Endothelial cell of umbilical vein (primary cell): ENCODE measurements around the gene NUP43. TPM values are rescaled to one million over a fixed set of nuclear protein-coding genes. Genes with fewer than 3 reads are reported as not detected.

ENCODE experiments used
- BruUV-seq: library from RNA; stranded (reverse); fragments of 400-500 nt; replicated peaks from 2 replicates; lab custom pipeline; 2021; lab: Mats Ljungman, UMichigan
- CTCF ChIA-PET: fragments of 300-600, 350-600 bp; sonication (Branson Sonifier 250); formaldehyde crosslinking; loops from one replicate; lab custom pipeline; 2021; ENCODE audit warnings: antibody characterized with exemption, inconsistent platforms; lab: Charles Lee
- POLR2A ChIA-PET: fragments of 300-600, 350-600 bp; sonication (Branson Sonifier 250); formaldehyde crosslinking; loops from one replicate; lab custom pipeline; 2021; ENCODE audit warnings: antibody characterized with exemption, inconsistent platforms; lab: Charles Lee
- DNase-seq: peaks from one replicate; pipeline ENCODE4 v3.0.0-alpha.2; 2011; ENCODE audit warnings: low read depth, low spot score
- FAIRE-seq: peaks from 2 replicates; lab custom pipeline; 2011; peaks lifted over from hg19 to GRCh38; lab: Jason Lieb, UNC
- H2AFZ ChIP-seq: 2 replicates; pipeline ENCODE4 v1.6.0; 2012; ENCODE audit warnings: low read depth, low read length, control low read depth, inconsistent platforms
- H3K27ac ChIP-seq: 2 replicates; pipeline ENCODE4 v1.5.1; 2011; ENCODE audit warnings: low read depth, mild to moderate bottlenecking, control low read depth, low read length, moderate library complexity; ENCODE audit not compliant: insufficient read depth
- H3K27me3 ChIP-seq, 2 experiments: 2 replicates each; pipeline versions ENCODE4 v1.6.0 to v1.6.1; 2011; ENCODE audit warnings: low read length in 2 of 2, mixed read lengths in 1 of 2; ENCODE audit not compliant: control insufficient read depth in 2 of 2, insufficient read depth in 2 of 2
- H3K36me3 ChIP-seq, 2 experiments: 2 replicates in 1 of 2; 3 replicates in 1 of 2; pipeline ENCODE4 v1.5.1; 2011; ENCODE audit warnings: low read length in 2 of 2, mild to moderate bottlenecking in 1 of 2, moderate library complexity in 1 of 2; ENCODE audit not compliant: control insufficient read depth in 2 of 2, insufficient read depth in 2 of 2; ENCODE audit errors: extremely low read depth in 1 of 2
- H3K4me1 ChIP-seq: 3 replicates; pipeline ENCODE4 v1.5.1; 2011; ENCODE audit warnings: mild to moderate bottlenecking, low read length; ENCODE audit not compliant: control insufficient read depth, insufficient read depth; ENCODE audit errors: extremely low read depth
- H3K4me2 ChIP-seq: 2 replicates; pipeline ENCODE4 v1.6.1; 2011; ENCODE audit warnings: low read length, control low read depth, mixed read lengths; ENCODE audit not compliant: insufficient read depth
- H3K4me3 ChIP-seq, 3 experiments: fragments of 200-600 bp in 1 of 3; sonication (generic), shearing (Covaris generic) in 1 of 3; replicated peaks in 1 of 3; 2 replicates each; pipeline ENCODE4 v1.5.1; 2011 to 2016; ENCODE audit warnings: control low read depth in 3 of 3, low read length in 3 of 3, mild to moderate bottlenecking in 2 of 3, inconsistent platforms in 1 of 3, low read depth in 1 of 3, moderate library complexity in 1 of 3; ENCODE audit not compliant: insufficient read depth in 1 of 3
- H3K79me2 ChIP-seq: 2 replicates; pipeline ENCODE4 v1.6.0; 2012; ENCODE audit warnings: low read length, inconsistent platforms; ENCODE audit not compliant: control insufficient read depth, insufficient read depth
- H3K9ac ChIP-seq: replicated peaks from 2 replicates; pipeline ENCODE3; 2011; ENCODE audit warnings: low read length, control low read depth; ENCODE audit not compliant: insufficient read depth; ENCODE audit errors: extremely low read depth
- H3K9me1 ChIP-seq: replicated peaks from 3 replicates; pipeline ENCODE4 v1.6.0; 2011; ENCODE audit warnings: mild to moderate bottlenecking, low read length; ENCODE audit not compliant: control insufficient read depth, insufficient read depth; ENCODE audit errors: extremely low read depth
- H3K9me3 ChIP-seq: replicated peaks from 2 replicates; pipeline ENCODE4 v1.5.1; 2012; ENCODE audit warnings: low read length, inconsistent platforms; ENCODE audit not compliant: control insufficient read depth, insufficient read depth
- H4K20me1 ChIP-seq: replicated peaks from 2 replicates; pipeline ENCODE3; 2011; ENCODE audit warnings: mild to moderate bottlenecking, low read length; ENCODE audit not compliant: control insufficient read depth, insufficient read depth; ENCODE audit errors: extremely low read depth
- EZH2 ChIP-seq: IDR thresholded peaks from 2 replicates; pipeline ENCODE4 v1.6.1; 2012; ENCODE audit warnings: borderline replicate concordance, low read depth, mild to moderate bottlenecking, moderate library complexity, low read length, inconsistent platforms; ENCODE audit not compliant: severe bottlenecking
- FOS ChIP-seq: IDR thresholded peaks from 2 replicates; pipeline ENCODE4 v1.6.1; 2011; ENCODE audit warnings: mild to moderate bottlenecking, low read length, moderate library complexity, borderline replicate concordance; ENCODE audit not compliant: insufficient read depth
- GATA2 ChIP-seq: IDR thresholded peaks from 2 replicates; pipeline ENCODE4 v1.7.0; 2011; ENCODE audit warnings: low read depth, mild to moderate bottlenecking, moderate library complexity, mixed read lengths, low read length; ENCODE audit not compliant: insufficient read length, insufficient read depth
- JUN ChIP-seq: IDR thresholded peaks from 2 replicates; pipeline ENCODE4 v1.6.1; 2011; ENCODE audit warnings: borderline replicate concordance, low read depth; ENCODE audit not compliant: insufficient read length, insufficient read depth
- MYC ChIP-seq: IDR thresholded peaks from one replicate; pipeline ENCODE4 v1.6.1; 2011; ENCODE audit warnings: mild to moderate bottlenecking, low read depth, low read length
- POLR2A ChIP-seq: IDR thresholded peaks from 2 replicates; pipeline ENCODE4 v1.6.1; 2012; ENCODE audit warnings: low read depth, mild to moderate bottlenecking, control low read depth, low read length
- POLR2AphosphoS5 ChIP-seq: IDR thresholded peaks from 2 replicates; pipeline ENCODE4 v1.6.1; 2012; ENCODE audit warnings: low read depth, mild to moderate bottlenecking, control low read depth, low read length, moderate library complexity; ENCODE audit not compliant: insufficient read depth
- dilution Hi-C: fragments of 300-500 bp; cut with MboI; formaldehyde crosslinking; loops from one replicate; pipeline ENCODE4 v1.15.0; 2019; ENCODE audit warnings: low sequenced_read_pairs; ENCODE audit not compliant: extremely low pct_ligation_motif_present
- intact Hi-C: fragments of 100-400 bp; cut with micrococcal nuclease; formaldehyde crosslinking; loops from one replicate; pipeline ENCODE4 v1.10.0; 2022
- polyA plus RNA-seq, 4 experiments: library from polyadenylated mRNA; depleted of rRNA in 3 of 4; stranded (reverse) in 3 of 4; unstranded in 1 of 4; fragments of >200 nt; gene quantifications; 2 replicates each; pipeline versions ENCODE4 v1.2.1 to v1.2.3, GENCODE V29; 2011 to 2012; ENCODE audit warnings: missing spikeins in 1 of 4
- total RNA-seq: library from RNA; stranded (reverse); gene quantifications from 2 replicates; pipeline ENCODE4 v1.2.3, GENCODE V29; 2021
- TF ChIP-seq, protein P1 (sequence below), 2 donors: IDR thresholded peaks; 1 replicate in 1 of 2; 2 replicates in 1 of 2; pipeline ENCODE4 v1.5.1; 2011; ENCODE audit warnings: low read length in 2 of 2, mild to moderate bottlenecking in 2 of 2, moderate library complexity in 2 of 2, control low read depth in 1 of 2, inconsistent platforms in 1 of 2, low read depth in 1 of 2; ENCODE audit not compliant: insufficient read depth in 1 of 2; ENCODE audit errors: extremely low read depth in 1 of 2
- TF ChIP-seq, protein P2 (sequence below): IDR thresholded peaks from 2 replicates; pipeline ENCODE4 v1.6.1; 2011; ENCODE audit not compliant: insufficient read depth, insufficient read length

NUP43 gene
- total and polyA plus RNA-seq, 2 donors (not counting 3 experiments of a cell fraction or from before 2014, with no cell fraction given) = 14.9 to 49.0 TPM

DNA sequence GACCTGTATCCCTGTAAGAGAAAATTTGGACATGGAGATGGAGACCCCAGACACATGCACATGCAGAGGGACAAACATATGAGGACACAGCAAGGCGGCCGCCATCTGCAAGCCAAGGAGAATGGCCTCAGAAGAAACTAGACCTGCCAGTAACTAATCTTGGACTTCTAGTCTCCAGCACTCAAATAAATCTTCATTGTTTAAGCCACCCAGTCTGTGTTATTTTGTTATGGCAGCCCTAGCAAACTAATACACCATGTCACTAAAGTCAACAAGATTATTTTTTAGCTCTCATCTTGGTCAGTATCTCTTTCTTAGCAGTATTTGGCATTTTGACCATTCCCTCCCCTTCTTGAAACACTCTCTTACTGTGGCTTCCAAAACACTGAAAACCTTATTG lies 55.1 kb downstream of the NUP43 start:
- intact Hi-C loops (no loop called here), dilution Hi-C loops (no loop called here)
- H3K4me2 ChIP-seq = no peak overlapping the region
- no peak overlapping the region for H3K27ac ChIP-seq
- peaks cover 41% of the 10 kb centered on the region for H3K79me2 ChIP-seq
- peaks cover 2% of the 10 kb centered on the region for H4K20me1 ChIP-seq
- no peaks in the 10 kb centered on the region for H3K9me3 ChIP-seq
- no peak overlapping the region for H3K4me3 ChIP-seq
- FAIRE-seq (no peak), DNase-seq (no peak)
- CTCF ChIA-PET = no interaction called here
- POLR2A ChIA-PET = no interaction called here
- H2AFZ ChIP-seq = no peak overlapping the region
- no peaks in the 10 kb centered on the region for H3K9me1 ChIP-seq
- no peaks in the 10 kb centered on the region for H3K27me3 ChIP-seq
- no TSS peak for BruUV-seq
- H3K4me1 ChIP-seq = no peaks in the 10 kb centered on the region
- TF ChIP-seq POLR2A = no peak
- TF ChIP-seq, protein P1, sequence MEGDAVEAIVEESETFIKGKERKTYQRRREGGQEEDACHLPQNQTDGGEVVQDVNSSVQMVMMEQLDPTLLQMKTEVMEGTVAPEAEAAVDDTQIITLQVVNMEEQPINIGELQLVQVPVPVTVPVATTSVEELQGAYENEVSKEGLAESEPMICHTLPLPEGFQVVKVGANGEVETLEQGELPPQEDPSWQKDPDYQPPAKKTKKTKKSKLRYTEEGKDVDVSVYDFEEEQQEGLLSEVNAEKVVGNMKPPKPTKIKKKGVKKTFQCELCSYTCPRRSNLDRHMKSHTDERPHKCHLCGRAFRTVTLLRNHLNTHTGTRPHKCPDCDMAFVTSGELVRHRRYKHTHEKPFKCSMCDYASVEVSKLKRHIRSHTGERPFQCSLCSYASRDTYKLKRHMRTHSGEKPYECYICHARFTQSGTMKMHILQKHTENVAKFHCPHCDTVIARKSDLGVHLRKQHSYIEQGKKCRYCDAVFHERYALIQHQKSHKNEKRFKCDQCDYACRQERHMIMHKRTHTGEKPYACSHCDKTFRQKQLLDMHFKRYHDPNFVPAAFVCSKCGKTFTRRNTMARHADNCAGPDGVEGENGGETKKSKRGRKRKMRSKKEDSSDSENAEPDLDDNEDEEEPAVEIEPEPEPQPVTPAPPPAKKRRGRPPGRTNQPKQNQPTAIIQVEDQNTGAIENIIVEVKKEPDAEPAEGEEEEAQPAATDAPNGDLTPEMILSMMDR (IDR thresholded peaks at IDR 0.05; ENCODE audit: extremely low read depth in 1 of 2, insufficient read depth in 1 of 2, low read depth in 1 of 2, low read length in 2 of 2) = no peak
- no peak for TF ChIP-seq GATA2
- TF ChIP-seq JUN = no peak
- TF ChIP-seq MYC = no peak
- no peak for TF ChIP-seq EZH2
- no peak for TF ChIP-seq POLR2AphosphoS5
- no peak for TF ChIP-seq FOS
- TF ChIP-seq, protein P2, sequence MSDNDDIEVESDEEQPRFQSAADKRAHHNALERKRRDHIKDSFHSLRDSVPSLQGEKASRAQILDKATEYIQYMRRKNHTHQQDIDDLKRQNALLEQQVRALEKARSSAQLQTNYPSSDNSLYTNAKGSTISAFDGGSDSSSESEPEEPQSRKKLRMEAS = no peak
- no peak overlapping the region for H3K9ac ChIP-seq
- peaks cover 4 to 7% of the 10 kb centered on the region in 2 experiments for H3K36me3 ChIP-seq
